ENCODE data around the gene VSIG10.

VSIG10 gene

GRCh38 chr12:118033902-118034301 is 69.9 kb downstream of the VSIG10 start:
- Histone ChIP-seq H2BK5ac (ENCODE audit: low read length) (no peak overlapping the region), H2BK120ac (ENCODE audit: low read depth, low read length) (no peak overlapping the region), H3K9ac (ENCODE audit: low read length) (no peak overlapping the region), H3K27me3 (ENCODE audit: insufficient read depth, low read length, poor library complexity) (no peaks in the 10 kb centered on the region), H3K56ac (ENCODE audit: low read length) (no peak overlapping the region), H3K79me2 (ENCODE audit: control insufficient read depth, insufficient read depth, low read length) (no peaks in the 10 kb centered on the region), H3K4me1 (ENCODE audit: control insufficient read depth, low read depth, low read length) (no peaks in the 10 kb centered on the region), H3K79me1 (ENCODE audit: low read length) (no peaks in the 10 kb centered on the region), H2BK15ac (replicated peaks; ENCODE audit: low read depth) (no peak overlapping the region), H2AK5ac (ENCODE audit: low read length) (no peak overlapping the region), H3K4ac (ENCODE audit: low read depth, low read length) (no peak overlapping the region), H4K8ac (ENCODE audit: low read depth, low read length) (no peak overlapping the region), H3K27ac (ENCODE audit: low read depth, low read length) (no peak overlapping the region), H3K4me3 (ENCODE audit: low read length) (no peak overlapping the region), H3K36me3 (ENCODE audit: control insufficient read depth, insufficient read depth, low read length) (peaks cover 27% of the 10 kb centered on the region), H3K18ac (ENCODE audit: low read length) (no peak overlapping the region), H3K4me2 (ENCODE audit: low read length) (no peak overlapping the region), H4K5ac (ENCODE audit: low read length) (no peak overlapping the region), H3K23ac (ENCODE audit: low read length) (no peak overlapping the region)
- no peak for DNase-seq
- WGBS (ENCODE audit: extremely low coverage, insufficient coverage, low lambda C conversion rate): no CpG with 5 or more reads among the region's 5 CpGs

GRCh38 chr12:118033323-118033722 is 70.5 kb downstream of the VSIG10 start:
- H2BK5ac ChIP-seq (ENCODE audit: low read length): no peak overlapping the region
- no peak overlapping the region for H3K4me3 ChIP-seq (ENCODE audit: low read length)
- no peaks in the 10 kb centered on the region for H3K79me1 ChIP-seq (ENCODE audit: low read length)
- H3K27me3 ChIP-seq (ENCODE audit: insufficient read depth, low read length, poor library complexity): no peaks in the 10 kb centered on the region
- H3K79me2 ChIP-seq (ENCODE audit: control insufficient read depth, insufficient read depth, low read length): no peaks in the 10 kb centered on the region
- H3K9ac ChIP-seq (ENCODE audit: low read length): no peak overlapping the region
- H3K23ac ChIP-seq (ENCODE audit: low read length): no peak overlapping the region
- no CpG with 5 or more reads among the region's 5 CpGs for WGBS (ENCODE audit: extremely low coverage, insufficient coverage, low lambda C conversion rate)
- H3K4me2 ChIP-seq (ENCODE audit: low read length): no peak overlapping the region
- DNase-seq: no peak
- no peak overlapping the region for H2BK15ac ChIP-seq (replicated peaks; ENCODE audit: low read depth)
- no peak overlapping the region for H3K18ac ChIP-seq (ENCODE audit: low read length)
- no peak overlapping the region for H3K4ac ChIP-seq (ENCODE audit: low read depth, low read length)
- H3K36me3 ChIP-seq (ENCODE audit: control insufficient read depth, insufficient read depth, low read length): peaks cover 28% of the 10 kb centered on the region
- H2AK5ac ChIP-seq (ENCODE audit: low read length): no peak overlapping the region
- H3K56ac ChIP-seq (ENCODE audit: low read length): no peak overlapping the region
- H4K5ac ChIP-seq (ENCODE audit: low read length): no peak overlapping the region
- no peak overlapping the region for H3K27ac ChIP-seq (ENCODE audit: low read depth, low read length)
- no peak overlapping the region for H2BK120ac ChIP-seq (ENCODE audit: low read depth, low read length)
- no peaks in the 10 kb centered on the region for H3K4me1 ChIP-seq (ENCODE audit: control insufficient read depth, low read depth, low read length)
- no peak overlapping the region for H4K8ac ChIP-seq (ENCODE audit: low read depth, low read length)

GRCh38 chr12:118032188-118032587 is 71.6 kb downstream of the VSIG10 start:
- no peak overlapping the region for H3K23ac ChIP-seq (ENCODE audit: low read length)
- H3K79me1 ChIP-seq (ENCODE audit: low read length): no peaks in the 10 kb centered on the region
- no peak overlapping the region for H3K27ac ChIP-seq (ENCODE audit: low read depth, low read length)
- DNase-seq: no peak
- H2AK5ac ChIP-seq (ENCODE audit: low read length): no peak overlapping the region
- no peak overlapping the region for H3K9ac ChIP-seq (ENCODE audit: low read length)
- H3K4me2 ChIP-seq (ENCODE audit: low read length): no peak overlapping the region
- H3K4me1 ChIP-seq (ENCODE audit: control insufficient read depth, low read depth, low read length): no peaks in the 10 kb centered on the region
- H3K56ac ChIP-seq (ENCODE audit: low read length): no peak overlapping the region
- no peak overlapping the region for H3K18ac ChIP-seq (ENCODE audit: low read length)
- no peak overlapping the region for H3K4me3 ChIP-seq (ENCODE audit: low read length)
- no peak overlapping the region for H2BK120ac ChIP-seq (ENCODE audit: low read depth, low read length)
- no peak overlapping the region for H4K5ac ChIP-seq (ENCODE audit: low read length)
- no CpG with 5 or more reads among the region's 7 CpGs for WGBS (ENCODE audit: extremely low coverage, insufficient coverage, low lambda C conversion rate)
- no peak overlapping the region for H2BK5ac ChIP-seq (ENCODE audit: low read length)
- no peak overlapping the region for H3K4ac ChIP-seq (ENCODE audit: low read depth, low read length)
- H3K27me3 ChIP-seq (ENCODE audit: insufficient read depth, low read length, poor library complexity): no peaks in the 10 kb centered on the region
- peaks cover 26% of the 10 kb centered on the region for H3K36me3 ChIP-seq (ENCODE audit: control insufficient read depth, insufficient read depth, low read length)
- no peak overlapping the region for H4K8ac ChIP-seq (ENCODE audit: low read depth, low read length)
- H2BK15ac ChIP-seq (replicated peaks; ENCODE audit: low read depth): no peak overlapping the region
- no peaks in the 10 kb centered on the region for H3K79me2 ChIP-seq (ENCODE audit: control insufficient read depth, insufficient read depth, low read length)

- Histone ChIP-seq H3K36me3 (ENCODE audit: control insufficient read depth, insufficient read depth, low read length) (peaks cover 22% of the 10 kb centered on the region), H3K4ac (ENCODE audit: low read depth, low read length) (no peak overlapping the region), H2AK5ac (ENCODE audit: low read length) (no peak overlapping the region), H3K79me2 (ENCODE audit: control insufficient read depth, insufficient read depth, low read length) (no peaks in the 10 kb centered on the region), H3K79me1 (ENCODE audit: low read length) (no peaks in the 10 kb centered on the region), H3K9ac (ENCODE audit: low read length) (no peak overlapping the region), H3K23ac (ENCODE audit: low read length) (no peak overlapping the region), H3K18ac (ENCODE audit: low read length) (no peak overlapping the region), H3K27ac (ENCODE audit: low read depth, low read length) (no peak overlapping the region), H3K27me3 (ENCODE audit: insufficient read depth, low read length, poor library complexity) (no peaks in the 10 kb centered on the region), H3K56ac (ENCODE audit: low read length) (no peak overlapping the region), H2BK15ac (replicated peaks; ENCODE audit: low read depth) (no peak overlapping the region), H2BK5ac (ENCODE audit: low read length) (no peak overlapping the region), H3K4me1 (ENCODE audit: control insufficient read depth, low read depth, low read length) (no peaks in the 10 kb centered on the region), H3K4me3 (ENCODE audit: low read length) (no peak overlapping the region), H4K8ac (ENCODE audit: low read depth, low read length) (no peak overlapping the region), H2BK120ac (ENCODE audit: low read depth, low read length) (no peak overlapping the region), H3K4me2 (ENCODE audit: low read length) (no peak overlapping the region), H4K5ac (ENCODE audit: low read length) (no peak overlapping the region)
- no peak for DNase-seq
- WGBS (ENCODE audit: extremely low coverage, insufficient coverage, low lambda C conversion rate): no CpG with 5 or more reads among the region's 5 CpGs
Measured at GRCh38 chr12:118029166-118029565, 74.6 kb downstream of the VSIG10 start.

- Histone ChIP-seq H2BK5ac (ENCODE audit: low read length) (no peak overlapping the region), H3K27ac (ENCODE audit: low read depth, low read length) (no peak overlapping the region), H3K4me1 (ENCODE audit: control insufficient read depth, low read depth, low read length) (no peaks in the 10 kb centered on the region), H3K9ac (ENCODE audit: low read length) (no peak overlapping the region), H2BK15ac (replicated peaks; ENCODE audit: low read depth) (no peak overlapping the region), H3K56ac (ENCODE audit: low read length) (no peak overlapping the region), H3K79me1 (ENCODE audit: low read length) (no peaks in the 10 kb centered on the region), H2AK5ac (ENCODE audit: low read length) (no peak overlapping the region), H3K23ac (ENCODE audit: low read length) (no peak overlapping the region), H3K18ac (ENCODE audit: low read length) (no peak overlapping the region), H2BK120ac (ENCODE audit: low read depth, low read length) (no peak overlapping the region), H4K5ac (ENCODE audit: low read length) (no peak overlapping the region), H3K79me2 (ENCODE audit: control insufficient read depth, insufficient read depth, low read length) (no peaks in the 10 kb centered on the region), H3K4me3 (ENCODE audit: low read length) (no peak overlapping the region), H3K4me2 (ENCODE audit: low read length) (no peak overlapping the region), H3K4ac (ENCODE audit: low read depth, low read length) (no peak overlapping the region), H3K27me3 (ENCODE audit: insufficient read depth, low read length, poor library complexity) (no peaks in the 10 kb centered on the region), H4K8ac (ENCODE audit: low read depth, low read length) (no peak overlapping the region), H3K36me3 (ENCODE audit: control insufficient read depth, insufficient read depth, low read length) (peaks cover 15% of the 10 kb centered on the region)
- no peak for DNase-seq
- no CpG with 5 or more reads among the region's 4 CpGs for WGBS (ENCODE audit: extremely low coverage, insufficient coverage, low lambda C conversion rate)
Measured at GRCh38 chr12:118025168-118025567, 78.6 kb downstream of the VSIG10 start.

- no peak overlapping the region for H3K27ac ChIP-seq (ENCODE audit: low read depth, low read length)
- no peak overlapping the region for H3K56ac ChIP-seq (ENCODE audit: low read length)
- DNase-seq: no peak
- H3K36me3 ChIP-seq (ENCODE audit: control insufficient read depth, insufficient read depth, low read length): peaks cover 20% of the 10 kb centered on the region
- H3K4me3 ChIP-seq (ENCODE audit: low read length): no peak overlapping the region
- H3K27me3 ChIP-seq (ENCODE audit: insufficient read depth, low read length, poor library complexity): no peaks in the 10 kb centered on the region
- no peak overlapping the region for H4K8ac ChIP-seq (ENCODE audit: low read depth, low read length)
- H2BK5ac ChIP-seq (ENCODE audit: low read length): no peak overlapping the region
- H2BK15ac ChIP-seq (replicated peaks; ENCODE audit: low read depth): no peak overlapping the region
- H3K18ac ChIP-seq (ENCODE audit: low read length): no peak overlapping the region
- H3K9ac ChIP-seq (ENCODE audit: low read length): no peak overlapping the region
- no peak overlapping the region for H3K4me2 ChIP-seq (ENCODE audit: low read length)
- no peak overlapping the region for H2BK120ac ChIP-seq (ENCODE audit: low read depth, low read length)
- H3K23ac ChIP-seq (ENCODE audit: low read length): no peak overlapping the region
- H4K5ac ChIP-seq (ENCODE audit: low read length): no peak overlapping the region
- no peak overlapping the region for H2AK5ac ChIP-seq (ENCODE audit: low read length)
- no CpG with 5 or more reads among the region's 9 CpGs for WGBS (ENCODE audit: extremely low coverage, insufficient coverage, low lambda C conversion rate)
- no peak overlapping the region for H3K4ac ChIP-seq (ENCODE audit: low read depth, low read length)
- H3K79me2 ChIP-seq (ENCODE audit: control insufficient read depth, insufficient read depth, low read length): no peaks in the 10 kb centered on the region
- H3K4me1 ChIP-seq (ENCODE audit: control insufficient read depth, low read depth, low read length): no peaks in the 10 kb centered on the region
- H3K79me1 ChIP-seq (ENCODE audit: low read length): peaks cover 2% of the 10 kb centered on the region
Measured at GRCh38 chr12:118023301-118023860, 80.4 kb downstream of the VSIG10 start.

Data from mesendoderm (in vitro differentiated cells).